ENCODE data around the gene MBNL3. TPM values are rescaled to one million over a fixed set of nuclear protein-coding genes. Genes with fewer than 3 reads are reported as not detected.

MBNL3 gene
- total RNA-seq, 1 experiment from 2014 or later: 2.6 TPM

DNA sequence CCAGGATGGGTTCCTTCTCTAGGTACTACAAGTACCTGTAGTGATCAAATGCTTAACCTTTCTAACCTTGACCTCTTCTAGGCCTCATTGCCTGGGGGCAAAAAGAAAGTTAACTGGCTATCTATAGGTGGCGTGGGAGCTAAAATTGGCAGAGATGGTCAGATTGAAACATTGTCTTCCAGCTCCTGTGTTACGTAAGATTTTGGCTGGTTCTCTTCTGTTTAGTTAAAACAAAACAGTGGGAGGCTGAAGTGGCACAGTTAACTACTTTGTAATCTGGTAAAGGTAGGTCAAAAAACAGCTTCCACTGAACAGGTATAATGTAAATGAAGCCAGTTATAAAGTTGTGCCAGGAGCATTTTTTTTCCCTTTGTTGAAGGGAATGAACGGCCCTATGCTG, 115.2 kb downstream of the MBNL3 start:
- Histone ChIP-seq H2BK120ac (ENCODE audit: low read depth, low read length, poor library complexity, severe bottlenecking) (no peak overlapping the region), H4K8ac (replicated peaks; ENCODE audit: insufficient read length, low read depth, low read length) (no peak overlapping the region), H3K14ac (ENCODE audit: insufficient read depth, low read length) (no peak overlapping the region), H2AK5ac (ENCODE audit: insufficient read length, low read length) (no peak overlapping the region), H3K18ac (ENCODE audit: insufficient read length, low read depth, low read length) (no peak overlapping the region), H2BK20ac (ENCODE audit: low read depth, low read length, poor library complexity, severe bottlenecking) (no peak overlapping the region), H3K4me2 (ENCODE audit: insufficient read depth, insufficient read length, low read length) (no peak overlapping the region), H4K91ac (ENCODE audit: insufficient read length, low read depth, low read length) (no peak overlapping the region), H4K5ac (ENCODE audit: insufficient read length, low read depth, low read length) (no peak overlapping the region), H3K9ac (ENCODE audit: extremely low read depth, insufficient read length, low read length) (no peak overlapping the region), H3K56ac (ENCODE audit: insufficient read length, low read depth, low read length) (no peak overlapping the region), H3K4me1 (ENCODE audit: insufficient read depth, low read length) (no peaks in the 10 kb centered on the region), H3K27ac (ENCODE audit: insufficient read length, low read depth, low read length) (no peak overlapping the region), H3T11ph (ENCODE audit: low read length) (no peak overlapping the region), H3K4ac (ENCODE audit: low read depth, low read length) (no peak overlapping the region), H2BK5ac (ENCODE audit: insufficient read length, low read length) (no peak overlapping the region), H3K23me2 (ENCODE audit: insufficient read length, low read depth, low read length, poor library complexity, severe bottlenecking) (no peaks in the 10 kb centered on the region), H2BK12ac (ENCODE audit: insufficient read length, low read depth, low read length) (no peak overlapping the region), H3K79me2 (ENCODE audit: insufficient read depth, low read length) (no peaks in the 10 kb centered on the region), H4K20me1 (ENCODE audit: control insufficient read depth, insufficient read depth, insufficient read length) (no peaks in the 10 kb centered on the region), H2AFZ (ENCODE audit: low read length) (no peak overlapping the region), H3K9me3 (ENCODE audit: control insufficient read depth, low read depth, low read length) (no peaks in the 10 kb centered on the region), H3K27me3 (ENCODE audit: insufficient read depth, low read length) (peaks cover 16% of the 10 kb centered on the region), H3K79me1 (ENCODE audit: insufficient read depth, low read depth, low read length, poor library complexity, severe bottlenecking) (no peaks in the 10 kb centered on the region), H2BK15ac (ENCODE audit: low read depth, low read length) (no peak overlapping the region), H3K23ac (ENCODE audit: insufficient read length, low read depth, low read length) (no peak overlapping the region)
- no CpG with 5 or more reads among the region's 3 CpGs for WGBS (ENCODE audit: extremely low coverage, insufficient read length, low lambda C conversion rate)
- Mint-ChIP-seq H3K9me3 (no peaks in the 10 kb centered on the region), H3K4me3 (no peak overlapping the region), H3K27me3 (ENCODE audit: low read depth) (peaks cover 43% of the 10 kb centered on the region), H3K36me3 (ENCODE audit: insufficient read depth in 1 of 3, low read depth in 3 of 3) (no peaks in the 10 kb centered on the region), H3K4me1 (peaks cover 5% of the 10 kb centered on the region in 2 experiments), H3K27ac (no peak overlapping the region)
- no peak for DNase-seq
- no peak for TF ChIP-seq CTCF (conservative IDR thresholded peaks at IDR 0.05)
